ENCODE measurements around the gene TTC3.

The TTC3 gene

DNA sequence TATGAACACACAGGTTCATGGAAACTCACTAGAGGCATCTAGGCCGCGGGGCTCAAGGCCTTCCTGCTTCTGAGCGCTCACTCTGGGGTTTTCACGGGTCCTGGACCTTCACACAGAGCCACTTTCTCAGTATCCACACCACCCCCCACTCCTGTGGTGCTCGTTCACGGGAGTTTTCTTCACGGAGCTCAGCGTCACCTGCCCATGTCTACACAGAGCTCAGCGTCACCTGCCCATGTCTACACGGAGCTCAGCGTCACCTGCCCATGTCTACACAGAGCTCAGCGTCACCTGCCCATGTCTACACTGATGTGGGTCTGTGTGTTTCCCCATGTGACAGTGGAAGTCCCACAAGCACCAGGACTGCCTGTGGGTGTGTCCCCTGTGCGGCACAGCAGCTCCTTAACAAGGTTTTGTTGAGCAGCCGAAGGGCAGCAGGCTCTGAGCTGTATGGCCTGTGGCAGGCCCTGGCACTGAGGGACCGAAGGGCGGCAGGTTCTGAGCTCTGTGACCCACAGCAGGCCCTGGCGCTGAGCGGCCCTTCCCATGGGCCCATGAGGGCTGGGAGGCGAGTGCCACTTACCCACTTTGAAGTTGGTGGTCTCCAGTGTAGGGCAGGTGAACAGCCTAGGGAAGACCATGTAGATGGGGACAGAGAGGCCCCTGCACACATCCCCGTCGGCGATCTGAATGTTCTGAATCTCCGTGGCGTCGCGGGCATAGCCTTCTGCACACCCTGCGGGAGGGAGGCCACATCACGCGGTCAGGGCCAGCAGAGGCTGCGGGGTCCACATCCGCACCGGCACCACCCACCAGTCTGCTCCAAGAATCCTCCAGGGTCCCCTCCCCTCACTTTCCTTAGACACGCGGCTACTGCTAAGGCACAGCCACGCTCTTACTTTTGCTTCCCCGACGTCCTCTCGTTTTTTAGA is 154.3 kb downstream of the TTC3 start:
- no peak for DNase-seq

DNA sequence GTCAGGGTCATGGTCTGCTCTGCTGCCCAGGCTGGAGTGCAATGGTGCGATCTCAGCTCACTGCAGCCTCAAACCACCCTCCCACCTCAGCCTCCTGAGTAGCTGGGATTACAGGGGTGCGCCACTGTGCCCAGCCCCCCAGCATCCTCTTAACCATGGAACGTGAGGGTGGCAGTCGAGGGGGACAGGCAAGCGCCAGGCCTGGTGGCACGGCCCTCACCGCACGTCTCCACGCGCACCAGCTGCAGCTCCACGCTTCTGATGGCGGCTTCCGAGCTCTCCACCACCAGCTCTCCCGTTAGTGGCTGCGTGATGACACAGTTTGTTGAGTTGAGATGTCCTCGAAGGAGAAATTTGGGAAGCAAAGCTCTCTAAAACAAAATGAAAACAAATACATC is 154.9 kb downstream of the TTC3 start:
- no peak for DNase-seq

DNA sequence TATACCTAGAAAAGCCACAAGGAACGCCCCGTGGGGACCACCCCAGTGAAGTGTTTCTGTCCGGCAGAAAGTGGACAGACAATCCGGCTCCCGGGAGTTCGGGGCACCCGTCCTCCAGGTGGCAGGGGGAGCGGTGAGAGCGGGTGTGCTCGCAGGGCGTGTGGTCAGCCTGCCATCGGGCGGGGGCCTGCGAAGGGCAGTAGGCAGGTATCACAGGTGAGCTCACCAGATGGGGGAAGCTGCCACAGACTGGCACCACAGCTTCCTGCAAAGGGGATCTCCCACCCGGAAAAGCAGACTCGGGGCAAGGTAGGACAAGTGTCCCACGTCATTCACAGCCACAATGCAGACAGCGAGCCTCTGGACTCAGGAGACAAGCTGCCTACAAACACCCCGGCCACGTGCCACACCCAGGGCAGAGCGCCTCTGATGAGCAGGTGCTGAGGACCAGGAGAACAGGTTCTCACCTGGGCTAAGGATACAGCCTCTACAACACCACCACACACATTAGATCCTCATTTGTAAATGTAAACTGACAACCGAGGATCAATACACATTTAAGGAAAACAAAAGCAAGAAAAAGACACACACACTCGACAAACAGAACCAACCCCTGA is 157.7 kb downstream of the TTC3 start:
- no peak for DNase-seq

GRCh38 chr21:37231249-37231645 is 158.2 kb downstream of the TTC3 start:
- DNase-seq, result no peak

GRCh38 chr21:37231671-37232070 is 158.6 kb downstream of the TTC3 start:
- DNase-seq, result no peak

DNA sequence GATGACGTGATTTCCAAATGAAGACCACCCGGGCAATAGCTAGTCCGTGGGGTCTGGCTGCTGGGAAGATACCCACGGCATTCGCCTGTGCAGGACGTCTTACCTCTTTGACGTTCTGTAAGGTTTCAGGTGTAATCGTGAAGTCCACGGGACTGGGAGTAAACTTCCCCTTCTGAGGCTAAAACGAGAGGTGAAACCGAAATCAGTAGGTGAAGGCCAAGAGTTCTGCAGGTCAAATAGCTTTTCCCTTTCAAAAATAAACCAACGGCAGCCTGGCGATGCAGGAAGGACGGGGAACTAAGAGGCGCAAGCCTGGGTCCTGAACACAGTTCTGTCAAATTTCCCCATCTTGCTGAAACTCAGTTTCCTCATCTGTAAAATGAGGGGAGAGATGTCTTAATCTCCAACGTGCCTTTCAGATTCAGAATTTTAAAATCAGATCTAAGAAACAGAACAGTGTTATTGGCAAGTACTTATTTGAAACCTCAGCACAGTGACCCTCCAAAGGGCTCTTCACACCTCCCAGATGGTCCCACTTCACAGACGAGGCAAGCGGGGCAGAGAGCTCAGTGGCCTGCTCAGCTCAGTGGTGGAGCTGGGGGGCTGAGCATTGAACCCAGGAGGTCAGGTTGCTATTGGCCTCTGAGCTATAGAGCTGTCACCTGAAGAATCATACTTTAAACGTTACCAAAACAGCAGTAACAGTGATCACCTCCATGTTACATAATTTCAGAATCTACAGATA is 159.4 kb downstream of the TTC3 start:
- DNase-seq, result no peak

DNA sequence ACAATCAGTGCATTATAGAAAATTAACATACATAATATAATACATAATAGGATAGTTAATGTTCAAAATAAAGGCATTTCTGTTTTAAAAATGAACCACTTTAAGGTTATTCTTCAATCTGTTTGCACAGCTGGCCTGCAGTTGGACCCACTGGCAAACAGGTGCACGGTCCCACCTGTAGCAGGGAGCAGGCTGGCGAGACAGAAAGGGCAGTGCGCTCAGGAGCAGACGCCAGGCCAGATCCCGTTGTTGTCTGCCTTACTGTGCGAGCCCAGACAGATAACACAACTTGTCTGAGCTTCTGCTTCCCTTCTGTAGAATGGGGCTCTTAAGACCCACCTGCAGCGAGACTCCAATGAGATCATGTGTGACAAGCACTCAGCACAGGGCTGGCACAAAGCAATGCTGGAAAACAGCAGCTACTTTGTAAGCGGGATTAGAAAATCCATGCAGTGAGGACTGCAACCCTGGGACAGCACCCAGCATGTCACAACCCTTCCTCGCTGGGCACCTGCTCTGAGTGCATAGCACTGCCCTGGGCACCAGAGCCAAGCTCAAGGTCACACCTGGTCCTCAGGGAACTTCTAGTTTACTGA is 160.6 kb downstream of the TTC3 start:
- DNase-seq, result no peak

DNA sequence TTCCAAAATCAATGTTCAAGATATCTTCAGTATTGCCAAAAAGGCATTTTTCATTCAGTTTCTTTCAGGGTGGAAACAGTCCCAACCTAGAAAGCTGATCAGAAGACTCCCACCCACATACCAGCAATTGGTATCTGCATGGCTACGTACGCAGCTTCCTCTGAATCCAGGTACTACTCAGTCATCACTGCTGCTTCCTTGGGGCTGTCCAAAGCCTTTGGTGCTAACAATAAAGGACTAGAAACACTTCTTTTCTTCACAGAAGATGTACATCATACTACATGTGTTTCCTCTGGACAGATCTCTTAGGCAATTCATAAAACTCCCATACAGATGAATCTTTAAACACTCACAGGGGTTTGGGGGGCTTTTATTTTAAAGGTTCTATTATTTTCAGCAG is 164.3 kb downstream of the TTC3 start:
- no peak for DNase-seq

DNA sequence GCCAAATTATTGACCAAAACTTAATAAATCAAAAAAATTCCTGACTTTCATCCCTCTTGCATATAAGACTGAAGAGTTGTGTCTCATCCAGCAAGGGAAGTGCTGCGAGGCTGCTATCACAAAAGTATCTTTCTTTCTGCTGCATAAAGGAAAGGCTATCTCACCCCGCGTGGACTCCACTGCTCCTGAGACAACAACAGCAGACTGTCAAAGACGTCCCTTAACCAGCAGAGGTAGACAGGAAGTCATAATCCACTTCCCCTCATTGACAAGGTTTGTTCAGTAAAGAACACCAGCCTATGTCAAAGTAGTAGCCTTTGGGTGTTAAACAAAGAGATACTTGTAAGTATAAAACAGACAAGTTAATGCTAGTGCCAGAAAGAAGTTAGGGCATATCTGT is 164.7 kb downstream of the TTC3 start:
- DNase-seq, result no peak

DNA sequence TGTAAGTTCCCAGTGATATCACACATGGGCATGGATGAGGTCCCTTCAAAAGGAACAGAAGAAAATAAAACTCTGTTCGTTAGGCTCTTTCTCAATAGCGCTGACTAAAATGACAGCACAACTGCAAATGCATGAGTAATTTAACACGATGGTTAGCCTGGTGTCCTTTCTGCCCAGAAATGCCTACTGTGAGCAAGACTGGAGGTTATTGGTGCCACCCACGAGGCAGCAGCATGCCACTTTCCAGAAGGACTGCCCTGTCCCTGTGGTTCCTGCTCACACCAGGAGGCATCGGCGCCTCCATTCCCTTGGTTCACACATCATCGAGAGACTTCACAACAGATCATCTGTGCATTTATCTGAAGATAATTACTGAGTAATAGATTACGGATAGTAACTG is 167.9 kb downstream of the TTC3 start:
- DNase-seq, result no peak

DNA sequence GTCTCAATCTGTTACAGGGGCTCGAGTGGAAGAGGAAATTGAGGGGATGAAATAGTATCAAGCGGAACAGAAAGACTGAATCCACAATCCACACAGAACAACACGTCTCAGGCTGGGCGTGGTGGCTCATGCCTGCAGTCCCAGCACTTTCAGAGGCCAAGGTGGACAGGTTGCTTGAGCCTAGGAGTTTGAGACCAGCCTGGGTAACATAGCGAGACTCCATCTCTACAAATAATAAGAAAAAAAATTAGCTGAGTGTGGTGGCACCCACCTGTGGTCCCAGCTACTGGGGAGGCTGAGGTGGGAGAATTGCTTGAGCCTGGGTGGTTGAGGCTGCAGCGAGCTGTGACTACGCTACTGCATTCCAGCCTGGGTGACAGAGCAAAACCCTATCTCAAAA is 168.4 kb downstream of the TTC3 start:
- DNase-seq, result no peak

- DNase-seq, result no peak
These were observed 170.9 kb downstream of the TTC3 start for GRCh38 chr21:37243961-37244360.

DNA sequence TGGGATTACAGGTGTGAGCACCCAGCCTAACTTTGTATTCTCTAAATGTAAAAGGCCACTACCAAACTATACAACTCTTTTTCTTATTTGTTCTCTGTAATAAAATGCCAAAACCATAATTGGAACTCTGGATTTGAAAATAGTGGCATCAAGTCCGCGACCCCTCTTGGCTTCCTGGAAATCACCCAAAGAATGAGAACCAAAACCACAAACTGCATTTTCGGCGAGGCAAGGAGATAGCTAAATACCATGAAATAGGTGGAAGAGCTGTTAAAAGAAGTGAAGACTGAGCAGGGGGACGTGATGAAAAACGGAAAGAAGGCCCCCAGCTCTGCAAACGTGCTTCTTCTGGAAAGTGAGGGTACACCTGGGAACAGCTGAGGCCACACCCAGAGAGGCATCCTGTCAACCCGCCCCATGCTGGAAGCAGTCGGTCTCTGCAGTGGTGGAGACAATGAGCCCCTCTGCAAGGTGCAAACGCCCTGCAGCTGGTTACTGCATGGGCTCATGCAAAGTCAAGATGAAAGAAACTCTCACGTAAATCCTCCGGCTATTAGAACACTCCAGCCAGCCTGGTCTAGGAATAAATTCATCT is 171.5 kb downstream of the TTC3 start:
- no peak for DNase-seq

GRCh38 chr21:37245151-37245550 is 172.1 kb downstream of the TTC3 start:
- DNase-seq, result no peak

DNA sequence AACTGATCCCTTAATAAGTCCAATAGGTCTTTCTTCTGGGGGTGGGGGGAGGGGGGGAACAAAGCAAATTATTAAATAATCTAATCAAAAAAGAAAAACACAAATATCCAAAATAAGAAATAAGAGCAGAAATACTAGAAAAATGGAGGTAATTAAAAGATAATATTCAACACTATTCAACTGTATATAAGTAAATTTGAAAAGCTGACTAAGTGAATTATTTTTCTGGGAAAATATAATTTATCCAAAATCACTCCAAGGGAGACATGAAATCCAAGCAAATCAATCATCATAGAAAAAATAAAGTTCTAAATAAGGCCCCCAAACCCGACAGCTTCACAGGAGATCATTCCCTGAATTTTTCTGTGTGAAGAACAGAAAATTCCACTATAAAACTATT is 175.2 kb downstream of the TTC3 start:
- DNase-seq, result no peak

DNA sequence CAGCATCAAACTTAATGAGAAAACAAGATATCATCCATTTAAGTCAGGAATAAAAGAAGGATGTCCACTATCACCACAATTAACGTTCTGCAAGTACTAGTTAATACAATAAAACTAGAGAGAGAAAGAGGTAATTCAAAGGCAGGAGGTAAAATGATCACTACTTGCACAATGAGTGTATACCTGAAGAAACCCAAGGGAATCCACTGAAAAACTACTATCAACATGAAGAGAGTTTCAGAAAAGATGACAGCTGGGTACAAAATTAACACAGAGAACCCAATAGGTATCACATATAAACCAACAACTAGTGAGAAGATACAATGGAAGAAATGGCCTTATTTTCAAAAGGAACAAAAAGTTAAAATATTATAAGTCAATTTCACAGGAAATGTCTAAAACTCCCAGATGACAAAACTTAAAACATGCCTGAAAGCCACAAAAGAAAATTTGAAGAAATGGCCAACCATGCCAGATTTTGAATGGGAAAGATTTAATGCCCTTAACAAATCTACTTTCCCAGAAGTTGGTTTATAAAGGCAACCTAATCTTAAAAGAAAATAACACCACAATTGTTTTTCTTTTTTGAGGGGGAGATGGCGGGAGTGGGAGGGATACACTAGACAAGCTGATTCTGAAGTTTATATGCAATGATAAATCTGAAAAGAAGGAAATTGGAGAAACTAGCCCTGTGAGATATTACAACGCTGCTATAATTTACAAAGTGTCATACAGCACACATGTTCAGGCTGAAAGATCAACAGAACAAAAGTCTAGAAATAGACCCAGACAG is 176.3 kb downstream of the TTC3 start:
- no peak for DNase-seq

DNA sequence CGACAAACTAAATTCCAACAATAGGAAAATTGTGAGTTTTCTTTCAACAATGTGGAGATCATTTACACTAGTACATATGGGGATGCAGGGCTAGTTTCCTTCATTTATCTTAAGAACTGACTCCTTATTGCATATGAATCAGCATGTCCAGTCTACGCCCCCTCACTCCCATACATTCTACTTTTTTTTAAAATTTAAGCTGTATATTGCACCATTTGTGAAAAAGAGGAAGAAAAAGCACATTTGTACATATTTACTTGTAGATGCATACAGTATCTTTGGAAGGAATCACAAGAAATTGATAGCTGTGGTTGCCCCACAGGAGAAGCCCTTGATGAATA is 178.2 kb downstream of the TTC3 start:
- DNase-seq, result no peak
